LNCAP (cell line): ENCODE results near the gene PPP2R2C.

ENCODE experiments used
- CTCF ChIP-seq: fragments of 450-650 bp; IDR thresholded peaks from 2 replicates; pipeline ENCODE4 v1.5.1; 2017; ENCODE audit warnings: mild to moderate bottlenecking

PPP2R2C gene

GRCh38 chr4:6278801-6279197, 193.6 kb downstream of the PPP2R2C start:
- TF ChIP-seq CTCF: no peak

DNA sequence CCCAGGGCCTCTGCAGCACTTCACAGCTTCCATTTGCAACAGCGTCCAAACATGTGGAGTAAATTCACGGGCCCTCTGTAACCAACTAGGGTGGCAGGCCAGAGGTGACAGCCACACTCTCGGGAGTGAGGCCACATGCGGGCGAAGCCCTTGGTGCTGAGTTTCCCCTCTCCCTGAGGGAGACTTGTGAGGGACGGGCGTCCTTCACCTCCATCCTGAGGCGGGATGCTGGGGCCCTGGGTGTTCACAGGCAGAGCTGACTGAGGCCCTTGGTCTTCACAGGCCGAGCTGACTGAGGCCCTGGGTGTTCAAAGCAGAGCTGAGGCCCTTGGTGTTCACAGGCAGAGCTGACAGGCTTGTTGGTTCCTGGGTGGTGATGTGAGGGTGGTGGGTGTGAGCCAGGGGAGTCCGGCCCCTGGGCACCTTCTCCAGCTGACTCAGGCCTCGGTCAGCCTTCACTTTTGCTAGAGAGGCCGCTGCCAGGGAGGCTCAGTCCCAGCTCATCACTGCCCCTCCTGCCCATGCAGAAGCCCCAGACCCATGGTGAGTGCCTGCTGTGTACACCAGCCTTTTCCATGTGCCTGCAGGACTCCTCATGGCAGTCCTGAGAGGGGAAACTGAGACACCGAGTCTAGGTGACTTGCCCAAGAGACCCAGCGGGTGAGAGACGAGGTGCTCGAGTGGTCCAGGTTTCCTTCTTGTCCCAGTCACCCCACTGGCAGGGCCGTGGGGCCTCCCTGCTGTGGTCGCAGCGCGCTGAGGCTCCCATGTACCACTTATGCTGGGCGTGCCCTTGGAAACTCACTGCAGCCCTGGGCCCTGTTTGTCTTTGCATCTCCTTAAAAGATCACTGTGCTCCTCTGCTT, 194.2 kb downstream of the PPP2R2C start:
- no peak for TF ChIP-seq CTCF

GRCh38 chr4:6277139-6277802, 195.1 kb downstream of the PPP2R2C start:
- TF ChIP-seq CTCF: no peak

GRCh38 chr4:6275898-6276806, 196.3 kb downstream of the PPP2R2C start:
- no peak for TF ChIP-seq CTCF

DNA sequence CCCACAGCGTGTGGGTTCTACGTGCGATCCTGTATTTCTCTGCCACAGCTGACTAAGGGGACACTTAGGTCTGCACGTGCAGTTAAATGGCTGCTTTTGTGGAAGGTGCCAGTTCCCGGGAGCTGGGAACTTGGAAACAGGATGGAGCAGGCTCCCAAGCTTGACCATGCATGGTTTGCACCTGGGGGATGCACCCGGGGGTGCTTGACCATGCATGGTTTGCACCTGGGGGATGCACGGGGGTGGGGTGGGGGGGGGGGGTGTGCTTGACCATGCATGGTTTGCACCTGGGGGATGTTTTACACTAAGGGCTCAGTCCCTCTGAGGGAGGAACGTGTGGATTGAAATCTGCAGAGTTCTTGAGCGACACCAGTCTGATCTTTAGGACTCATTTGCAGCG, 197.1 kb downstream of the PPP2R2C start:
- TF ChIP-seq CTCF: no peak

DNA sequence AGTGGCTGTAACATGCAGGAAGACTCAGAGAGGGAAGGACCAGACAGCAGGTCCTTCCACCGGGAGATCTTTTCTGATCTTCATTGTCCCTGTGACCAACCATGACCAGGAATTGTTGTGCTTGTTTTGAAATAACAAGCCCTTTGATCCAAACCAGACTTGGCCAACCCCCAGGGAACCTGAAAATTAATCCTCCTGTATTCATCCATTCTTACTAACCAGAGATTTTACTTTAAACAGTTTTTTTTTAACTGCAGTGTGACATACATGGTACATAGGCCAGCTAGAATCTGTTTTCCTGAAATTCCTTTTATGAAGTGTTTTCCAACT, 198.8 kb downstream of the PPP2R2C start:
- no peak for TF ChIP-seq CTCF

DNA sequence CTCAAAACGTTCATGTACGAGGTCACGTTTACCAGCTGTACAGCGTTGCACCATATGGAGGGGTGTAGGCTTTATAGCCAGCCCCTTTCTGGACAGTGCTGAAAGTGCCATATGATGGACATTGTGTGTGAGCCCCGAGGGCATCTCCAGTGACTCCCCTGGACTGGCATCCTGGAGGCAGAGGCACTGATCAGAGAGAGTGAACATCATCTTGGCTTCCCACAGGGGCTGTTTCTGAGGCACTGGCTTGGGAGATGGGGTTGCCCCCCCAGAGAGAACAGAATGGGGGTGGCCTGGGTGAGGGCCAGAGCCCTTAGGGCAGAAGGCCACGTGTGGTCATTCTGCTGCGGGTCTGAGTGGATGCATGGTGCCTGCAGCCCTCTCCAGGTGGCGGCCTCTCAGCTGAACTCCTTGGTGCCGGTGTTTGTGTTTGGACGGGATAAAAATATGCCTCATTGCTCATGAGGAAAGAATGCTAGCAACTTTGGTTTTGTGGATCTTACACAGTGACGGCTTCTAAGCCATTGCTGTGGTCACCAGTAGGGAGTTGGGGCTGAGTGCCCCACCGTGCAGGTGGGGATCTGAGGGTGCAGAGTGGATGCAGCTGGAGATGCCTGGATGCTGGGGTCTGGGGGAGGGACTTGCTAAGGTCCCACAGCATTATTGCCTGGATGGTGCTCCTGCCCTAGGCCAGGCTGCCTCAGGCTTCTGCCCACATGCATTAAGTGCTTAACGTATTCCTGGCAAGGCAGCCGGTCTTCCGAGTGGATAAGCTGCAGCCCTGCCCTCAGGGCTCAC, 199.4 kb downstream of the PPP2R2C start:
- no peak for TF ChIP-seq CTCF
